Right atrium auricular region (tissue), 2 donors: ENCODE measurements around the gene ABHD16A. TPM values are rescaled to one million over a fixed set of nuclear protein-coding genes. Genes with fewer than 3 reads are reported as not detected.

Experiments used
- DNase-seq: peaks from one replicate; pipeline ENCODE4 v3.0.0-alpha.2; 2019; ENCODE audit warnings: low spot score
- H3K27ac ChIP-seq, 2 donors: fragments of 200-600 bp; sonication (generic); 1 replicate in 1 of 2; 2 replicates in 1 of 2; pipeline ENCODE4 v1.5.1; 2016 to 2019
- H3K27me3 ChIP-seq, 2 donors: fragments of 200-600 bp; sonication (generic); one replicate each; pipeline versions ENCODE4 v1.5.1 to v1.6.0; 2017 to 2019
- H3K36me3 ChIP-seq: fragments of 200-600 bp; sonication (generic); one replicate; pipeline ENCODE4 v1.5.1; 2016
- H3K4me1 ChIP-seq, 2 donors: fragments of 200-600 bp; sonication (generic); one replicate each; pipeline versions ENCODE4 v1.5.1 to v1.6.0; 2017 to 2019
- H3K4me3 ChIP-seq, 2 donors: fragments of 200-600 bp; sonication (generic); 1 replicate in 1 of 2; 2 replicates in 1 of 2; pipeline ENCODE4 v1.5.1; 2017 to 2019; ENCODE audit warnings: mild to moderate bottlenecking in 1 of 2, moderate library complexity in 1 of 2
- H3K9me3 ChIP-seq, 2 donors: fragments of 200-600 bp; sonication (generic); one replicate each; pipeline ENCODE4 v1.5.1; 2019
- CTCF ChIP-seq, 2 donors: fragments of 200-600 bp; sonication (generic); IDR thresholded peaks; one replicate each; pipeline ENCODE4 v1.5.1; 2019; ENCODE audit warnings: antibody characterized with exemption in 2 of 2
- total RNA-seq, 2 donors: library from RNA; depleted of rRNA; stranded (reverse); fragments of >200 nt; gene quantifications; one replicate each; pipeline ENCODE4 v1.1.0, GENCODE V29; 2016

ABHD16A gene
- total RNA-seq, 2 donors from 2014 or later, result 22.7 to 29.4 TPM

GRCh38 chr6:31719001-31719400 is 15.9 kb upstream of the ABHD16A start:
- TF ChIP-seq CTCF (IDR thresholded peaks at IDR 0.05), result no peak
- Histone ChIP-seq H3K27ac (no peak overlapping the region), H3K4me1 (no peaks in the 10 kb centered on the region), H3K9me3 (no peaks in the 10 kb centered on the region), H3K36me3 (no peaks in the 10 kb centered on the region), H3K4me3 (no peak overlapping the region), H3K27me3 (no peaks in the 10 kb centered on the region)
- no peak for DNase-seq

GRCh38 chr6:31718265-31718664 is 15.1 kb upstream of the ABHD16A start:
- no peaks in the 10 kb centered on the region for H3K27me3 ChIP-seq

GRCh38 chr6:31717499-31718222 is 14.5 kb upstream of the ABHD16A start:
- H3K27ac ChIP-seq, result no peak overlapping the region
- no peak for TF ChIP-seq CTCF (IDR thresholded peaks at IDR 0.05)
- no peaks in the 10 kb centered on the region for H3K9me3 ChIP-seq
- H3K4me1 ChIP-seq, result no peaks in the 10 kb centered on the region
- H3K27me3 ChIP-seq, result no peaks in the 10 kb centered on the region
- no peak overlapping the region for H3K4me3 ChIP-seq
- H3K36me3 ChIP-seq, result no peaks in the 10 kb centered on the region
- DNase-seq, result no peak

More at GRCh38 chr6:31718265-31718664, 15.1 kb upstream of the ABHD16A start:
- TF ChIP-seq CTCF (IDR thresholded peaks at IDR 0.05), result no peak
- Histone ChIP-seq H3K4me1 (no peaks in the 10 kb centered on the region), H3K9me3 (no peaks in the 10 kb centered on the region), H3K36me3 (no peaks in the 10 kb centered on the region), H3K27ac (no peak overlapping the region), H3K4me3 (no peak overlapping the region)
- no peak for DNase-seq

- no peak within 1 kb of the TSS for H3K4me3 ChIP-seq
- no peaks in the 10 kb centered on the region for H3K9me3 ChIP-seq
- no peak for DNase-seq
- no peaks in the 10 kb centered on the region for H3K36me3 ChIP-seq
- TF ChIP-seq CTCF (IDR thresholded peaks at IDR 0.05), result no peak
- H3K4me1 ChIP-seq, result no peaks in the 10 kb centered on the region
- no peaks in the 10 kb centered on the region for H3K27me3 ChIP-seq
- H3K27ac ChIP-seq, result no peak within 1 kb of the TSS
Observed at GRCh38 chr6:31715022-31715958, 12.2 kb upstream of the ABHD16A start, which contains the start of gene LY6G6D. LY6G6D (plus strand) TSS chr6:31715348; CDS start chr6:31715356, 8 bp downstream.

- Histone ChIP-seq H3K9me3 (no peaks in the 10 kb centered on the region), H3K4me3 (no peak overlapping the region)
- TF ChIP-seq CTCF (IDR thresholded peaks at IDR 0.05), result no peak
Observed at GRCh38 chr6:31713991-31714684, 11.0 kb upstream of the ABHD16A start.

More at GRCh38 chr6:31713991-31714684, 11.0 kb upstream of the ABHD16A start:
- H3K4me1 ChIP-seq, result no peaks in the 10 kb centered on the region
- H3K27me3 ChIP-seq, result no peaks in the 10 kb centered on the region
- H3K36me3 ChIP-seq, result no peaks in the 10 kb centered on the region
- no peak for DNase-seq
- H3K27ac ChIP-seq, result no peak overlapping the region
